Inflammatory macrophage treated with lipopolysaccharide for 4 hours (primary cell): ENCODE results near the gene PPP2R1A.
A peak's percentile ranks its signal among the peaks of the same experiment; 100 is the strongest.

Experiments
- DNase-seq: peaks from one replicate; pipeline ENCODE4 v3.0.0-alpha.2; 2020

The PPP2R1A gene

GRCh38 chr19:52206481-52206880 lies 16.6 kb downstream of the PPP2R1A start:
- no peak for DNase-seq

- DNase-seq: no peak
Measured at GRCh38 chr19:52211203-52211602, 21.4 kb downstream of the PPP2R1A start.

GRCh38 chr19:52211926-52212571 lies 22.2 kb downstream of the PPP2R1A start:
- no peak for DNase-seq

GRCh38 chr19:52212572-52213255 lies 22.9 kb downstream of the PPP2R1A start:
- DNase-seq: no peak

GRCh38 chr19:52214241-52214640 lies 24.4 kb downstream of the PPP2R1A start:
- DNase-seq: no peak

- DNase-seq: no peak
Measured at GRCh38 chr19:52216401-52216800, 26.5 kb downstream of the PPP2R1A start.

- DNase-seq: no peak
Measured at GRCh38 chr19:52217576-52217975, 27.7 kb downstream of the PPP2R1A start.

GRCh38 chr19:52219611-52220010 lies 29.8 kb downstream of the PPP2R1A start:
- DNase-seq: no peak

- DNase-seq: no peak
Measured at GRCh38 chr19:52221031-52221430, 31.2 kb downstream of the PPP2R1A start.

GRCh38 chr19:52221831-52222375 lies 32.1 kb downstream of the PPP2R1A start:
- DNase-seq: no peak

GRCh38 chr19:52224211-52224610 lies 34.4 kb downstream of the PPP2R1A start:
- no peak for DNase-seq

- DNase-seq: no peak
Measured at GRCh38 chr19:52226652-52227051, 36.8 kb downstream of the PPP2R1A start.

- no peak for DNase-seq
Measured at GRCh38 chr19:52227196-52227940, 37.5 kb downstream of the PPP2R1A start.

GRCh38 chr19:52227980-52228379 lies 38.1 kb downstream of the PPP2R1A start:
- DNase-seq: no peak

GRCh38 chr19:52229524-52229923 lies 39.7 kb downstream of the PPP2R1A start:
- DNase-seq: no peak

- DNase-seq: no peak
Measured at GRCh38 chr19:52230685-52231084, 40.8 kb downstream of the PPP2R1A start.

- no peak for DNase-seq
Measured at GRCh38 chr19:52231154-52231910, 41.5 kb downstream of the PPP2R1A start.

GRCh38 chr19:52234406-52234805 lies 44.6 kb downstream of the PPP2R1A start:
- no peak for DNase-seq

GRCh38 chr19:52237197-52237596 lies 47.3 kb downstream of the PPP2R1A start:
- DNase-seq: no peak

- DNase-seq: peak; percentile 62
Measured at GRCh38 chr19:52237771-52238400, 48.0 kb downstream of the PPP2R1A start.

- DNase-seq: no peak
Measured at GRCh38 chr19:52244021-52244420, 54.2 kb downstream of the PPP2R1A start.

- DNase-seq: peak; percentile 60
Measured at GRCh38 chr19:52248241-52248640, 58.4 kb downstream of the PPP2R1A start.
